Endothelial cell of umbilical vein (primary cell): ENCODE measurements around the gene HOXC9.

Experiments used
- CTCF ChIP-seq, 2 donors: IDR thresholded peaks; 1 replicate in 1 of 2; 2 replicates in 1 of 2; pipeline ENCODE4 v1.5.1; 2011; ENCODE audit warnings: low read length in 2 of 2, mild to moderate bottlenecking in 2 of 2, moderate library complexity in 2 of 2, control low read depth in 1 of 2, inconsistent platforms in 1 of 2, low read depth in 1 of 2; ENCODE audit not compliant: insufficient read depth in 1 of 2; ENCODE audit errors: extremely low read depth in 1 of 2
- EZH2 ChIP-seq: IDR thresholded peaks from 2 replicates; pipeline ENCODE4 v1.6.1; 2012; ENCODE audit warnings: borderline replicate concordance, low read depth, mild to moderate bottlenecking, moderate library complexity, low read length, inconsistent platforms; ENCODE audit not compliant: severe bottlenecking
- JUN ChIP-seq: IDR thresholded peaks from 2 replicates; pipeline ENCODE4 v1.6.1; 2011; ENCODE audit warnings: borderline replicate concordance, low read depth; ENCODE audit not compliant: insufficient read length, insufficient read depth
- MAX ChIP-seq: IDR thresholded peaks from 2 replicates; pipeline ENCODE4 v1.6.1; 2011; ENCODE audit not compliant: insufficient read depth, insufficient read length
- POLR2A ChIP-seq: IDR thresholded peaks from 2 replicates; pipeline ENCODE4 v1.6.1; 2012; ENCODE audit warnings: low read depth, mild to moderate bottlenecking, control low read depth, low read length
- POLR2AphosphoS5 ChIP-seq: IDR thresholded peaks from 2 replicates; pipeline ENCODE4 v1.6.1; 2012; ENCODE audit warnings: low read depth, mild to moderate bottlenecking, control low read depth, low read length, moderate library complexity; ENCODE audit not compliant: insufficient read depth

DNA sequence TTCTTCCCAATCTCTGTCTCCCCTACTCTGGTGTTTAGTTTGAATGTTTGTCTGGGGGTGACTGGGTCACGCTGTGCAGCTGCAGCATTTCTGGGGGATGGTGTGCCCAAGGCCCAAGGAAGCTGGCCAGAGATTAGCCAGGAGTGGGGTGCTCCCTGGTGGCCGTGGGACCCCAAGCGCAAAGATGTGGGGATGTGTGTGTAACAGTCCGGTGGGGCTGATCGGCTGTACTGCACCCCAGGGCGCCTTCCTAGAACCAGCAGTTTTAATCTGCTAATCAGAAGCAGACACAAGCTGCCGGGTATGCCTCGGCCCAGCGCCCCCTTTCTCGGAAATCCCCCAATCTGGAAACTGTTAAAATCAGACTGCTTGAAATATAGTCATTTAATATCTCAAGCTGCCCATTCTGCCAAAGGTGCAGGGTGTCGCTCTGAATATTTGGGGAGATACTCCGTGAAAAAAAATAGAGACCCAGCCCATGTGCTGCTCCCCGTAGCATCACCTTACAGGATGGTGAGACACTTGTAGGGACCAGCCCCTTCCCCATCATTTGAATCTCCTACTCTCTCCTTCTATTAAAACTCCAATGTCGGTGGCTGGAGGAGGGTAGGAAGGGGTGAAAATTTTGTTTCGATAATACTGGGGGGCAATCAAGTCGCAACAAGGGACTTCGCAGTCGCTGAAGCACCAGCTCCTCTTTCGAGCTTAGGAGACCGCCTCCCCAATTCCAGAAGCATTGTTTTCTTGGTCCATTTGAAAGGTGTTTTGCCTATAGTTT lies 4.3 kb downstream of the HOXC9 start:
- TF ChIP-seq MAX (no peak), CTCF (IDR thresholded peaks at IDR 0.05; ENCODE audit: extremely low read depth in 1 of 2, insufficient read depth in 1 of 2, low read depth in 1 of 2, low read length in 2 of 2) (no peak), EZH2 (no peak), POLR2AphosphoS5 (no peak), POLR2A (no peak), JUN (no peak)
